ENCODE measurements around the gene VWCE. TPM values are rescaled to one million over a fixed set of nuclear protein-coding genes. Genes with fewer than 3 reads are reported as not detected.
"Not testable (repeated sequence)": the region's sequence is repeated elsewhere in the genome, so short reads cannot be mapped to it uniquely, and the experiment has no call there.

VWCE gene
- total RNA-seq, 4 donors from 2014 or later: 0.32 to 1.4 (median 0.58) TPM

GRCh38 chr11:61258546-61258945 lies 36.6 kb downstream of the VWCE start:
- WGBS: 85% methylated on average over 8 of the region's 9 CpGs
- TF ChIP-seq CTCF (IDR thresholded peaks at IDR 0.05) (no peak), POLR2AphosphoS5 (IDR thresholded peaks at IDR 0.05) (no peak), EP300 (IDR thresholded peaks at IDR 0.05) (no peak), POLR2A (IDR thresholded peaks at IDR 0.05; ENCODE audit: low read depth) (no peak)
- H3K27ac ChIP-seq (replicated peaks in 1 of 4): no peak overlapping the region
- no peaks in the 10 kb centered on the region for H3K27me3 ChIP-seq
- no peaks in the 10 kb centered on the region for H3K4me1 ChIP-seq
- DNase-seq (ENCODE audit: extremely low spot score): no peak
- no peak overlapping the region for H3K4me3 ChIP-seq
- H3K36me3 ChIP-seq: peaks cover 0 to 4% (median 0%) of the 10 kb centered on the region in 4 donors
- H3K9me3 ChIP-seq: no peaks in the 10 kb centered on the region
- intact Hi-C loops (cut with DNase I): loop anchor here (10.0 kb wide), 1 partner anchor 126 kb away; no protein-coding TSS in a partner anchor

- Histone ChIP-seq H3K27ac (replicated peaks in 1 of 4) (no peak overlapping the region), H3K36me3 (peaks cover 0 to 4% (median 0%) of the 10 kb centered on the region in 4 donors), H3K4me1 (no peaks in the 10 kb centered on the region), H3K27me3 (no peaks in the 10 kb centered on the region), H3K4me3 (no peak overlapping the region), H3K9me3 (no peaks in the 10 kb centered on the region)
- 89% methylated on average over 13 of the region's 18 CpGs for WGBS
- TF ChIP-seq CTCF (IDR thresholded peaks at IDR 0.05): no peak
- TF ChIP-seq POLR2A (IDR thresholded peaks at IDR 0.05; ENCODE audit: low read depth): no peak
- intact Hi-C loops (cut with DNase I): loop anchor here (10.0 kb wide), 1 partner anchor 128 kb away; no protein-coding TSS in a partner anchor
- no peak for DNase-seq (ENCODE audit: extremely low spot score)
These were observed 38.2 kb downstream of the VWCE start for GRCh38 chr11:61256710-61257482.

- intact Hi-C loops (cut with DNase I): loop anchor here (10.0 kb wide), 1 partner anchor 130 kb away; no protein-coding TSS in a partner anchor
These were observed 40.6 kb downstream of the VWCE start for GRCh38 chr11:61254403-61255025.

GRCh38 chr11:61252332-61252731 lies 42.8 kb downstream of the VWCE start:
- WGBS: 71% methylated on average over 1 of the region's 1 CpG
- H3K4me1 ChIP-seq; H3K27ac ChIP-seq (replicated peaks in 1 of 4); H3K36me3 ChIP-seq; DNase-seq (ENCODE audit: extremely low spot score); H3K9me3 ChIP-seq; H3K4me3 ChIP-seq; H3K27me3 ChIP-seq: not testable (repeated sequence)
- intact Hi-C loops (cut with DNase I): loop anchor here (10.0 kb wide), 1 partner anchor 132 kb away; no protein-coding TSS in a partner anchor

More at GRCh38 chr11:61254403-61255025, 40.6 kb downstream of the VWCE start:
- Histone ChIP-seq H3K27ac (replicated peaks in 1 of 4) (no peak overlapping the region), H3K36me3 (peaks cover 0 to 4% (median 0%) of the 10 kb centered on the region in 4 donors), H3K27me3 (no peaks in the 10 kb centered on the region), H3K4me1 (no peaks in the 10 kb centered on the region), H3K9me3 (no peaks in the 10 kb centered on the region), H3K4me3 (no peak overlapping the region)
- peak; percentile 50 to 81 (median 53) for TF ChIP-seq CTCF (IDR thresholded peaks at IDR 0.05)
- TF ChIP-seq POLR2AphosphoS5 (IDR thresholded peaks at IDR 0.05): no peak
- no peak for DNase-seq (ENCODE audit: extremely low spot score)
- 57% methylated on average over 12 of the region's 12 CpGs for WGBS

- H3K36me3 ChIP-seq; H3K4me3 ChIP-seq; H3K4me1 ChIP-seq; H3K27me3 ChIP-seq; DNase-seq (ENCODE audit: extremely low spot score); H3K27ac ChIP-seq (replicated peaks in 1 of 4); H3K9me3 ChIP-seq: not testable (repeated sequence)
- 47% methylated on average over 20 of the region's 20 CpGs for WGBS
- intact Hi-C loops (cut with DNase I): loop anchor here (10.0 kb wide), 1 partner anchor 134 kb away; no protein-coding TSS in a partner anchor
These were observed 44.0 kb downstream of the VWCE start for GRCh38 chr11:61250796-61251765.

- DNase-seq (ENCODE audit: extremely low spot score); H3K4me1 ChIP-seq; intact Hi-C loops (cut with DNase I); H3K27ac ChIP-seq (replicated peaks in 1 of 4); H3K27me3 ChIP-seq; H3K9me3 ChIP-seq; H3K36me3 ChIP-seq; H3K4me3 ChIP-seq: not testable (repeated sequence)
- WGBS: 96% methylated on average over 8 of the region's 8 CpGs
These were observed 45.9 kb downstream of the VWCE start for GRCh38 chr11:61249201-61249600.

- DNase-seq (ENCODE audit: extremely low spot score); H3K9me3 ChIP-seq; H3K27me3 ChIP-seq; H3K4me1 ChIP-seq; H3K27ac ChIP-seq (replicated peaks in 1 of 4); intact Hi-C loops (cut with DNase I); H3K4me3 ChIP-seq; H3K36me3 ChIP-seq: not testable (repeated sequence)
- WGBS: 90% methylated on average over 8 of the region's 9 CpGs
These were observed 47.0 kb downstream of the VWCE start for GRCh38 chr11:61248071-61248470.

GRCh38 chr11:61245284-61245964 lies 49.7 kb downstream of the VWCE start:
- H3K36me3 ChIP-seq; H3K27ac ChIP-seq (replicated peaks in 1 of 4); H3K27me3 ChIP-seq; H3K9me3 ChIP-seq; H3K4me1 ChIP-seq; H3K4me3 ChIP-seq; intact Hi-C loops (cut with DNase I); DNase-seq (ENCODE audit: extremely low spot score): not testable (repeated sequence)
- WGBS: no CpG with 5 or more reads among the region's 10 CpGs

All from esophagus muscularis mucosa (tissue), 4 donors.